GM11168 (cell line): ENCODE data around the gene CDK17.
"Not testable (repeated sequence)": the region's sequence is repeated elsewhere in the genome, so short reads cannot be mapped to it uniquely, and the experiment has no call there.

ENCODE experiments used
- in situ Hi-C: fragments of 300-500 bp; cut with MboI; formaldehyde crosslinking; loops from one replicate; pipeline ENCODE4 v1.12.0; 2022; ENCODE audit warnings: low sequenced_read_pairs; ENCODE audit not compliant: unreplicated experiment

CDK17 gene

GRCh38 chr12:96399919-96400630 is at the start of gene CDK17:
Gene CDK17 (minus strand): TSS chr12:96400439. CDS start chr12:96334836, 65,603 bp downstream.
- in situ Hi-C loops = loop anchor here (10.0 kb wide), 2 partner anchors 75 to 355 kb away; no protein-coding TSS in a partner anchor

DNA sequence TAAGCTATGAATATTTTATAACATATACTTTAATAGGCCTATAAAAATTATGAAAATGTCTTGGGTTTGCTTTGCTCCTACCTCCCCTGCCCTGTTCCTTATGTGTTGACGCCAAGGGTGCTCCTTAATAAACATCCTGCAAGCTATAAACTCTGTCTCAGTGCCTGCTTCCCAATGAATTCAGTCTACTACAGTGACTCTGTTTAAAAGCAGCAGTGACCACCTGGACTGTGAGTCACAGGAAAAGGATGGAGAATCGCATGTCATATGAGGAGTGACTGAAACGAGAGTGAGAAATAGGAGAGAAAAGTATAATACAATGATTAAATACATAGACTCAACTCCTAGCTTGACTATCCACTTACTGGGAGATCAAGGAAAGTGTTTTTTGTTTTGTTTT is 48.1 kb upstream of the CDK17 start:
- in situ Hi-C loops = no loop called here

DNA sequence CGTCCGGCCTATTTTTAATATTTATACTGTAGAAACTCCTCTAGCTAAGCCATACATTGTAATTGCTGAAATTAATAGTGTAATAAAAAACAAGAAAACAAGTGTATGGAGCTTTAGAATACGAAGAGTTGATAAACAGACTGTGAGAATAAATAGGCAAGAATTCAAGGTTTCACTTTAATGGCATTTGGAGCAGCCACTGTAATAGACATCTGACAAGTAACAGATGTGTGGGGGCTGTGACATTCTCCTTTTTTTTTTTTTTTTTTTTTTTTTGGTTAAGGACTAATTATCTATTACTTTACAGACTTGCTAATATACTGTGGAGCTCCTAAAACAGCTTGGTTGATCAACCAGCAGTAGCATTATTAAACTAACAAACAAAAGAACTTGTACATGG is 47.0 kb upstream of the CDK17 start:
- in situ Hi-C loops = no loop called here

DNA sequence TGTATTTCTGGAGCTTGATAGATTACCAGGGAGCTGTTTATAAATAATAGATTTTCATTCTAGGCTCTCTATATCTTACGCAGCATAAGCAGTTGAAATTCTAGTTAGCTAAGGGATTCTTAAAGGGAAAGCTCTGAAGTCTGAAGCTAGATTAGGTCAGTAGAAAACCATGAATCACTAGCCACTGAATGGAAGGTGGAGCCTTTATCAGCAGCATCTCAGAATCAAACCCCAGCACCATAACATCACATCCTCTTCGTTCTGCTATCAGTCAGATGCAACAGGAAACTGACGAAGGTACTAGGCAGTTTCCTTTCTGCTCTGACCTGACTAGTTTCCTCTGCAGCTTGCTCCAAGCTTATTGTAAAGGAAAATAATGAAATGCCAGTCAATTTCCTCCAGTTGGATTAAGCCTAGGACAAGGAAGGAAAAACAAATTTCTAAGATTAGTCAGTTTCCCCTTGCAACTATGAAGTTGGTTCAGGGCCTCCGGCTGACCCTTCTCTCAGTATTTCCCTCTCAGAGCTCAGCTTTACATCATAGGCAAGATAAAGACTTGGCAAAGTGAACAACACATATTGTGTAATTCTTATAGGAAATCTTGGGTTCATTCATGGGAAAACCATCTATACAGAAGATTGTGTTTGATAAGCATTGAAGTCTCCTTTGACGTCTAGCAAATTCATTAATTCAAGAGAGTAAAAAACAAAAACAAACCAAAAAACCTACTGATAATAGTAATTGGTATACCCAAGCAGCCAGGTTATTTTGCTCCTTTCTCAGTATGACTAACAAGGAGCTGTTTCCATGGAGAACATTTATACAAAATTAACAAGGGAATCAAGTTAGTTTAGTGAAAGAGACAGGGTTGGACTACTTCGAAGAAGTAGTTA is 45.7 kb upstream of the CDK17 start:
- in situ Hi-C loops = no loop called here

GRCh38 chr12:96444399-96444798 is 44.2 kb upstream of the CDK17 start:
- in situ Hi-C loops = no loop called here

- in situ Hi-C loops = no loop called here
Measured at GRCh38 chr12:96442906-96443305, 42.7 kb upstream of the CDK17 start.

DNA sequence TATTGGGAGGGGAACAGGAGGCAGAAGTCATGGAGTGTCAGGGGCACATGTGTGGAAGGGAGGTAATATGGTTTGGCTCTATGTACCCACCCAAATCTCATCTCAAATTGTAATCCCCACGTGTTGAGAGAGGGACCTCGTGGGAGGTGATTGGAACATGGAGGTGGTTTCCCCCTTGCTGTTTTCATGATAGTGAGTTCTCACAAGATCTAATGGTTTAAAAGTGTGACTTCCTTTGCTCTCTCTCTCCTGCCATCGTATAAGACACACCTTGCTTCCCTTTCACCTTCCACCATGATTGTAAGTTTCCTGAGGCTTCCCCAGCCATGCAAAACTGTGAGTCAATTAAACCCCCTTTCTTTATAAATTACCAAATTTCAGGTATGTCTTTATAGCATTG is 41.6 kb upstream of the CDK17 start:
- in situ Hi-C loops = no loop called here

- in situ Hi-C loops = no loop called here
Measured at GRCh38 chr12:96438330-96438729, 38.1 kb upstream of the CDK17 start.

DNA sequence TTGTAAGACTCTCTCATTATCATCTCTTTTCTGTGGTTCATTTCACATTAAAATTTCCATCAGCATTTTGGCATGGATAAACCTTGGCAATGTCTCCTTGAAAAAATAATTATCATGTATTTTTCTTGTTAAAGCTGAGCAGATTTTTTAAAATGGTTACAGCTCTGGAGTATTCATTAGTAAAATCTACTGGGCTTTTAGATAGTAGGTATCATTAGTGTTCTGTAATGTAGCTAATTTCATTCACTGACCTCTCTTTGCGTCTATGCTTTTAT is 36.9 kb upstream of the CDK17 start:
- in situ Hi-C loops = no loop called here

DNA sequence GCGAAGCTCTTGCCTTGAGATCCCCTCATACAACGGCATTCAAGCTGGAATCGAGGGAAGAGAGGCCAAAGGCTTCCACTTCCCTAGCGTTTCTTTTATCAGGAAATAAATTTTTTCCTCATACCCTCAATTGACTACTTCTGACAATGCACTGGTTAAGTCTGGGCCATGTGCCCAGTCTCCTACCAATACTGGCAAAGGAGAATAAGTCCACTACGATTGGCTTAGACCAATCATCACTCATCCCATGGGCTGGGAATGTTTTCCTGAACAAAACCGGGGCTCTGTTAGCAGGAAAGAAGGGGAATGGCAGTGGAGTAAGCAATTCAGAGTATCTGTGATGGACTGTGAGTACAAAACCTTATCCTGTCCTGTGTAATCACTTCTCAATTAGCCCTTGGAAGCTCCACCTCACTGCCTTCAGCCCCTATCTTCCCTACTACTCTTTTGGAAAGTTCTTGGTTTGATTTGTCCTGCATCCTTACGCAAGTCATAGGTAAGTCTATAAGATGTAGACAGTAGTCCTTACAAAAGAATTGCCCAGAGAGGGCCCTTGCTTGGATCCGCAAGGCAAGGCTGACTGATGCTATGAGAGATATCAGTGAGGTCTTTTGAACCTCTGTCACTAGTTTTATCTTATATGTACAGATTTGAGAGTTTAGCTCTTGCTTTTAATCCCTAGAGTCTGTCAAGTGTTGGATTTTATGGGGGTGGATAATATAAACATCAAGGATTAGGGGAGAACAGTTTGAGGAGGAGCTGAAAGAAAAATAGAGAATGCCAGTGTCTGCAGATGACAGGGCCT is 36.3 kb upstream of the CDK17 start:
- in situ Hi-C loops = no loop called here

DNA sequence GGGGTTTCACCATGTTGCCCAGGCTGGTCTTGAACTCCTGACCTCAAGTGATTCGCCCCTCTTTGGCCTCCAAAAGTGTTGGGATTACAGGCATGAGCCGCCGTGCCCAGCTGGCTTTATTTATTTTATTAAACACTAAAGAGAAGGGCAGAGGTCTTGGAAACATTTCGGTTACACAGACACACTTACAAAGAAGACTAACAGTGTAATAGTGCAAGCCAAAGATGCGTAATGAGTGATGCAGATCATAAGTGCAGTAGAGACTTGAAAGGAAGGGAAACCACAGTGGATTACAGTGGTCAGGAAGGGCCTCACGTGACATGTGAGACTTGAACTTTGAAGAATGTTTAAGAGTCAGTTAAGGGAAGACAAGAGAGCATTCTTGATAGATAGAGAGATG is 33.9 kb upstream of the CDK17 start:
- in situ Hi-C loops = no loop called here

GRCh38 chr12:96432496-96433321 is 32.5 kb upstream of the CDK17 start:
- in situ Hi-C loops = not testable (repeated sequence)

- in situ Hi-C loops = no loop called here
Measured at GRCh38 chr12:96431067-96431466, 30.8 kb upstream of the CDK17 start.

DNA sequence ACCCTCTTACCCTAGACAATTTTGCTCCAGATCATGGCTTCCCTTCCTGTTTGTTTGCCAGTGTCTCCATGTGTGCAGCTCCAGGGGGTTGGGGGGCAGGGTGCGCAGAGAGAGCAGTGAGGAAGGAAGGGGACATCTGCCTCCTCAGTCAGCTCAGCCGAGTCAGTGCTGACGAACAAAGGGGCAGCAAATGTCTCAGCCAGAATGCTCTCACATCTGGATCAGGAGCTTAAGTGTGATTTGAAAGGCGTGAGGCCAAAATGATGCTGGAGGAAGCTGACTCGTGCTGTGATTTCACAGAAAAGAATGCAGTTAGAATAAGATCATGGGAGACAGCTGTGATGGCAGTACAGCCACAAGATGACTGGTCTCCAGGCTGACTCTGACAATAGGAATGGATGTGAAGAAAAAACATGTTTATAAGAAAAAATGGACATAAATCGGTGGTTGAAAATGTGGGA is 27.1 kb upstream of the CDK17 start:
- in situ Hi-C loops = no loop called here

GRCh38 chr12:96425951-96426350 is 25.7 kb upstream of the CDK17 start:
- in situ Hi-C loops = no loop called here

- in situ Hi-C loops = no loop called here
Measured at GRCh38 chr12:96425321-96425720, 25.1 kb upstream of the CDK17 start.

DNA sequence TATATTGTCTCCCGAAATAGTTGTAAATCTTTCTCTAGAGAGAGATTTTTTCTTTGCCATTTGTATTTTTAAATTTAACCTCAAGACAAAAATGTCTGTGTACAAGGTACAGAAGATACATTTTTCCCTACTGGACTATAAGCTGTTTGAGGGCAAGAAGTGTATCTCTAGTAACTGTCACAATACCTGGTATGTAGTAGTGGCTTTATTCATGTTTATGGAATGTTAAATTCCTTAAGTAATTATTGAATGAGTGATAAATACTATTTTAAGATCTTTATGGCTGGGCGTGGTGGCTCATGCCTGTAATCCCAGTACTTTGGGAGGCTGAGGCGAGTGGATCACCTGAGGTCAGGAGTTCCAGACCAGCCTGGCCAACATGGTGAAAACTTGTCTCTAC is 24.4 kb upstream of the CDK17 start:
- in situ Hi-C loops = no loop called here

DNA sequence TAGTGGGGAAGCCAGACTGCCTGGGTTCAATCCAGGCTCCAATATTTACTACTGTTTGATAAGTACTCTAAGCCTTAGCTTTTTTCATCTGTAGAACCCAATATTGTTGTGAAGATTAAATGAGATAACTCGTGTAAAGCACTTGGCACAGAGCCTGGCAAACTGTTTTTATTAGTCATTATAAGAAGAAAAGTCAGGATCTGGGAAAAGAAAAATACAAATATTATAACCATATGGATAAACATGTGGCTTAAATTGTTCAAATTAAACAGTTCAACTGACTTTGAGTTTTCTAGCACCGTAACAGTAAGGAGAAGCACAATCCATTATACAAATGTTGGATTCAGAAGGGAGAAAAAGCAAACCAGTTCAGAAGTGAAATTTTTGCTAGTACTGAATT is 22.0 kb upstream of the CDK17 start:
- in situ Hi-C loops = no loop called here

DNA sequence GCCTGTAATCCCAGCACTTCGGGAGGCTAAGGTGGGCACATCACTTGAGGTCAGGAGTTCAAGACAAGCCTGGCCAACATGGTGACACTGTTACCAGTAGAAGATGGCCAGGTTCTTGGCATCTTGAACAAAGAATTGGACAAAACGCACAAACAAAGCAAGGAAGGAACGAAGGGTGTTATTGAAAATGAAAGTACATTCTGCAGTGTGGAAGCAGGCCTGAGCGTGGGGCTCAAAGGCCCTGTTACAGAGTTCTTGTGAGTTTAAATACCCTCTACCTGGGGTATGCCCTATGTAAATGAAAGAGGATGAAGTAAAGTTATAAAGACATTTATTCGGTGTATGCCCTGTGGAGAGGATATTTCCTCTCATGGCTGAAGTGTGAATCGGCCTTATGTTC is 20.8 kb upstream of the CDK17 start:
- in situ Hi-C loops = no loop called here

DNA sequence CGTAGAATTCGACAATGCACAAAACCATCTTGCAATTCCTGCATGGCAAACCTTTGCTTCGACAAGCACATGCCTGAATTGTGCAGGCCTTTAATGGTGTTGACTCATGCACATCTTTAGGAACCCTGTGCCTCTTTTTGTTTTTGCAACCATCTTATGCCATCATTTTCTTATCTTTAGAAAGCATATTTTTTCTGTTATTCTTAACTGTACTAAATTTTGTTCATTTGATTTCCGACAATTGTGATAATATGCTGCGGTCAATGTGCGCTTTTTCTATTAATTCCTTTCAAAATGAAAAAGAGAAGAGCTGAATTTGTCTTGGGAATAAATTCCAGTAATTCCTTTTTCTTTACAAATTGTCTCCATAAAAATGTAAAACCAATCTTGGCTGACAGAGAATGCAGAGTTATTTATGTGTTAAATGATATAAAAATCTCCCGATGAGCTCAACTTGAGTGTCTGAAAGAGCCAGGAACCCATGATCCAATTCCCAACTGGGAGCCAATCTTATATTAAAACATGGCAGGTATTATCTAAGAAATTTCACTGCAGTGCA is 20.1 kb upstream of the CDK17 start:
- in situ Hi-C loops = no loop called here
